GM06990 (cell line): Measurements from ENCODE around the gene LSM2.
A peak's percentile ranks its signal among the peaks of the same experiment; 100 is the strongest.

Experiments
- DNase-seq: peaks from one replicate; pipeline ENCODE4 v3.0.0-alpha.2; 2011; ENCODE audit not compliant: insufficient read length; ENCODE audit errors: extremely low read depth
- H3K27me3 ChIP-seq: replicated peaks from 2 replicates; pipeline ENCODE4 v1.6.0; 2011; ENCODE audit warnings: low read length; ENCODE audit not compliant: control insufficient read depth, insufficient read depth
- H3K36me3 ChIP-seq: 2 replicates; pipeline ENCODE4 v1.5.1; 2011; ENCODE audit warnings: low read length; ENCODE audit not compliant: control insufficient read depth, insufficient read depth
- H3K4me3 ChIP-seq: replicated peaks from 2 replicates; pipeline ENCODE4 v1.5.1; 2011; ENCODE audit warnings: low read depth, mild to moderate bottlenecking, control low read depth, low read length
- TF ChIP-seq, protein P1 (sequence below): IDR thresholded peaks from 2 replicates; pipeline ENCODE4 v1.5.1; 2011; ENCODE audit warnings: low read length, control low read depth, mild to moderate bottlenecking, inconsistent platforms; ENCODE audit not compliant: insufficient read depth, poor library complexity, severe bottlenecking

Gene LSM2

DNA sequence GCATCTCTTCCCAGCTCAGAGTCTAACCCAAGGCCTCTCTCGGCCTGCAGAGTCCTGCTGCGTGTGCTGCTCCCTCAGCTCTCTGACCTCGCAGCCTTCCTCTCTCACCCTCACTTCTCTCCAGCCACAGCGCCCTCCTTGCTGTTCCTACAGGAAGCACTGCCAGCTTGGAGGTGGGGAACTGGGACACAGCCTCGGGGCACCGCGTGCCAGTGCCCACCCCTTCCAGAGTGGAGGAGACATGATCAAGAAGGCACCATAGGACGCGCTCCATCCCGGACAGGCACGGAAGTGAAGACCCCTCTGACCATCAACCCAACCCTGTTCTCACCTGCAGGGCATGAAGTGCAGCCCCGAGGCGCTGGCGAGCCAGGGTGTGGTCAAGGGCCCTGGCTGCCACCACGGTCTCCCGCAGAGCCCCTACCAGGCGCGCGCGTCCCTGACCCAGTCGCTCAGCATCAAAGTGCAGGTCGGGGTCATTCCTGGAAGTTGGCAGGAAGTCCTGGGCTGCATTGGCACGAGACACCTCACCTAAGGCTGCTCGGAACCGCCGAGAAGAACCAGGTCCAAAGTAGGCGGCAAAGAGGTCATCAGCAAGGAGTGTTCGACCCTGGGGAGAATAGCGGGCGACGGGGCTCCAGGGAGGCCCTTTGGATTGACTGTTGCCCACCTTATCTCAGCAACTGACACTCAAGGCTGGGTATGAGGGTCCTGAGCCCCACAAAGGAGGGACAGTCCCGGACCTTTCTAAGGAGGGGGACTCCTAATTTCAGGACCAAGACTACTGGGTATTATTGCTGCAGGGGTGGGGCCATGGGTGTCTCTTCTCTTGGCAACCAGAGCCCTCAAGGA is 30.9 kb downstream of the LSM2 start:
- DNase-seq, result no peak

DNA sequence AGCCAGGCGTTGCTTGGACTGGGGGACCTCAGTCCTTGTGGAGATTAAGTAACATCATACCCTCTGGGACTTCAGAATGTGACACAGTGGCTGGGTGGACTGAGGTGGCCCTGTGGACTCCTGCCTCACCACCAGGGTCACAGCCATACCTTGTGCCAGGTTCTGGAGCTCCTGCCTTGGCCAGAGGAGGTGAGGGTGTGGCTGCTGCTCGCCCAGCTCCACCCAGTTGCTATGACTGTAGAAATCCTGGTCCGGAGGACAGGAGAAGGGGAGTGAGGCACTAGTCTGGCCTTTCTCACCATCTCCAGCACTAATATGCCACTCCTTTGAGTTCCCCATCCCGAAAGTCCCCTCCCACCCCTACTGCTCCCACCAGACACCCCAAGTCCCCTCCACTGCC is 31.6 kb downstream of the LSM2 start:
- H3K4me3 ChIP-seq, result no peak overlapping the region
- no peak for DNase-seq
- no peaks in the 10 kb centered on the region for H3K27me3 ChIP-seq
- TF ChIP-seq, protein P1, sequence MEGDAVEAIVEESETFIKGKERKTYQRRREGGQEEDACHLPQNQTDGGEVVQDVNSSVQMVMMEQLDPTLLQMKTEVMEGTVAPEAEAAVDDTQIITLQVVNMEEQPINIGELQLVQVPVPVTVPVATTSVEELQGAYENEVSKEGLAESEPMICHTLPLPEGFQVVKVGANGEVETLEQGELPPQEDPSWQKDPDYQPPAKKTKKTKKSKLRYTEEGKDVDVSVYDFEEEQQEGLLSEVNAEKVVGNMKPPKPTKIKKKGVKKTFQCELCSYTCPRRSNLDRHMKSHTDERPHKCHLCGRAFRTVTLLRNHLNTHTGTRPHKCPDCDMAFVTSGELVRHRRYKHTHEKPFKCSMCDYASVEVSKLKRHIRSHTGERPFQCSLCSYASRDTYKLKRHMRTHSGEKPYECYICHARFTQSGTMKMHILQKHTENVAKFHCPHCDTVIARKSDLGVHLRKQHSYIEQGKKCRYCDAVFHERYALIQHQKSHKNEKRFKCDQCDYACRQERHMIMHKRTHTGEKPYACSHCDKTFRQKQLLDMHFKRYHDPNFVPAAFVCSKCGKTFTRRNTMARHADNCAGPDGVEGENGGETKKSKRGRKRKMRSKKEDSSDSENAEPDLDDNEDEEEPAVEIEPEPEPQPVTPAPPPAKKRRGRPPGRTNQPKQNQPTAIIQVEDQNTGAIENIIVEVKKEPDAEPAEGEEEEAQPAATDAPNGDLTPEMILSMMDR, result no peak
- peaks cover 15% of the 10 kb centered on the region for H3K36me3 ChIP-seq

More for the DNA sequence above, 30.9 kb downstream of the LSM2 start:
- TF ChIP-seq, protein P1, result no peak
- Histone ChIP-seq H3K27me3 (no peaks in the 10 kb centered on the region), H3K4me3 (no peak overlapping the region), H3K36me3 (peaks cover 22% of the 10 kb centered on the region)

DNA sequence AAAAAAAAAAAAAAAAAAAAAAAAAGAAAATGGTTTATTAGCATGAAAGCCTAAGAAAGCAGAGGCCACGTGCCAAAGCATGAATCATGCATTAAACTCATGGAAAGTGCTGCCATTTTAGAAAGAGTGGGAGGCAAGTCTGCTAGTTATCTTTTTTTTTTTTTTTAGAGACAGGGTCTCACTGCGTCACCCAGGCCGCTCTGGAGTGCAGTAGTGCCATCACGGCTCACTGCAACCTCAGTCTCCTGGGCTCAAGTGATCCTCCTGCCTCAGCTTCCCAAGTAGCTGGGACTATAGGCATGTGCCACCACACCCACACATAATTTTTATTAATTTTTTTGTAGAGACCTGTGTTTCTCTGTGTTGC is 34.8 kb downstream of the LSM2 start:
- no peaks in the 10 kb centered on the region for H3K36me3 ChIP-seq
- no peak for DNase-seq
- no peaks in the 10 kb centered on the region for H3K27me3 ChIP-seq
- TF ChIP-seq, protein P1, result no peak
- H3K4me3 ChIP-seq, result no peak overlapping the region

DNA sequence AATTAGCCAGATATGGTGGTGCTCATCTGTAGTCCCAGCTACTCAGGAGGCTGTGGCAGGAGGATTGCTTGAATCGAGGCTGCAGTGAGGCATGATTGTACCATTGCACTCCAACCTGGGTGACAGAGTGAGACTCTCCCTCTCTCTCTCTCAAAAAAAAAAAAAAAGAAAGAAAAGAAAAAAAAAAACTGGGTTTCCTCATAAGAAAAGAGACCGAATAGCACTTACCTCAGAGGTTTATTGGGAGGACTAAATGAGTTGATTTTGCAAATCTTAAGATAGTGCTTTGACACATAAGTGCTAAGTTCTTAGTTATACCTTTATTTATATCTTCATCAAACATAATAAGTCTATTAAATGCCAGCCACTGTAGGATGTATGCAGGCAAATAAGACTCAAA is 35.9 kb downstream of the LSM2 start:
- Histone ChIP-seq H3K4me3 (no peak overlapping the region), H3K36me3 (no peaks in the 10 kb centered on the region), H3K27me3 (no peaks in the 10 kb centered on the region)
- TF ChIP-seq, protein P1, result no peak
- DNase-seq, result no peak

DNA sequence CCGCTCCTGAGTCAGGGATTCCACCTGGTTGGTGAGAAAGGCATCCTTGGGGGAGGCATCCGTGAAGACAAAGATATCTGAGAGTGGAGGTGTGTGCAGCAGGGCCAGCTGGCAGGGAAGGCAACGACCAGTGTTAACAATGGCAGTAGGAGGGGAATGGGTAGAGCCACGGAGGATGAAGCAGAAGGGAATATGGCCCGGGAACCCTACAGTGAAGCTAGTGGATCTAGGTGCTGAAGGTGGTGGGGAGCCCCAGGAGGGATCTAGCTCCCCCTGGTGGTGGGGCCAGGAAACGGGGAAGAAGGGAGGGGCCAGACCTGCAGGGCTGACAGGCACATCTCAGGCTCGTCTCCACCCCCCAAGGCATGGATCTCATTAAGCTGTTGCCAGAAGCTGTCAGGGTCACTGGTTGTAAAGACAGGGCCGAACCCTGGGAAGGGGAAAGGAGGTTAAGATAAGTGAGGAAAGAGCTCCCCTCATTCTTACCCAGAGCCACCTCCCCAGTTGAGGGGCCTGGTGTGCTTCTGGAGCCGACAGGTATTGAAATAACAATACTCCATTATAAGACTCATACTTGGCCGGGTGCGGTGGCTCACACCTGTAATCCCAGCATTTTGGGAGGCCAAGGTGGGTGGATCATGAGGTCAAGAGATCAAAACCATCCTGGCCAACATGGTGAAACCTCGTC is 36.9 kb downstream of the LSM2 start:
- peak; percentile 73 for DNase-seq
- no peaks in the 10 kb centered on the region for H3K27me3 ChIP-seq

More for the DNA sequence above, 36.9 kb downstream of the LSM2 start:
- Histone ChIP-seq H3K4me3 (no peak overlapping the region), H3K36me3 (no peaks in the 10 kb centered on the region)
- TF ChIP-seq, protein P1, result peak; percentile 93
